Endothelial cell of umbilical vein (primary cell): ENCODE results near the gene RABGAP1. TPM values are rescaled to one million over a fixed set of nuclear protein-coding genes. Genes with fewer than 3 reads are reported as not detected.

Source experiments
- BruUV-seq: library from RNA; stranded (reverse); fragments of 400-500 nt; replicated peaks from 2 replicates; lab custom pipeline; 2021; lab: Mats Ljungman, UMichigan
- CTCF ChIA-PET: fragments of 300-600, 350-600 bp; sonication (Branson Sonifier 250); formaldehyde crosslinking; loops from one replicate; lab custom pipeline; 2021; ENCODE audit warnings: antibody characterized with exemption, inconsistent platforms; lab: Charles Lee
- POLR2A ChIA-PET: fragments of 300-600, 350-600 bp; sonication (Branson Sonifier 250); formaldehyde crosslinking; loops from one replicate; lab custom pipeline; 2021; ENCODE audit warnings: antibody characterized with exemption, inconsistent platforms; lab: Charles Lee
- DNase-seq: peaks from one replicate; pipeline ENCODE4 v3.0.0-alpha.2; 2011; ENCODE audit warnings: low read depth, low spot score
- FAIRE-seq: peaks from 2 replicates; lab custom pipeline; 2011; peaks lifted over from hg19 to GRCh38; lab: Jason Lieb, UNC
- H2AFZ ChIP-seq: 2 replicates; pipeline ENCODE4 v1.6.0; 2012; ENCODE audit warnings: low read depth, low read length, control low read depth, inconsistent platforms
- H3K27ac ChIP-seq: 2 replicates; pipeline ENCODE4 v1.5.1; 2011; ENCODE audit warnings: low read depth, mild to moderate bottlenecking, control low read depth, low read length, moderate library complexity; ENCODE audit not compliant: insufficient read depth
- H3K27me3 ChIP-seq, 2 experiments: 2 replicates each; pipeline versions ENCODE4 v1.6.0 to v1.6.1; 2011; ENCODE audit warnings: low read length in 2 of 2, mixed read lengths in 1 of 2; ENCODE audit not compliant: control insufficient read depth in 2 of 2, insufficient read depth in 2 of 2
- H3K36me3 ChIP-seq, 2 experiments: 2 replicates in 1 of 2; 3 replicates in 1 of 2; pipeline ENCODE4 v1.5.1; 2011; ENCODE audit warnings: low read length in 2 of 2, mild to moderate bottlenecking in 1 of 2, moderate library complexity in 1 of 2; ENCODE audit not compliant: control insufficient read depth in 2 of 2, insufficient read depth in 2 of 2; ENCODE audit errors: extremely low read depth in 1 of 2
- H3K4me1 ChIP-seq: 3 replicates; pipeline ENCODE4 v1.5.1; 2011; ENCODE audit warnings: mild to moderate bottlenecking, low read length; ENCODE audit not compliant: control insufficient read depth, insufficient read depth; ENCODE audit errors: extremely low read depth
- H3K4me2 ChIP-seq: 2 replicates; pipeline ENCODE4 v1.6.1; 2011; ENCODE audit warnings: low read length, control low read depth, mixed read lengths; ENCODE audit not compliant: insufficient read depth
- H3K4me3 ChIP-seq, 3 experiments: fragments of 200-600 bp in 1 of 3; sonication (generic), shearing (Covaris generic) in 1 of 3; replicated peaks in 1 of 3; 2 replicates each; pipeline ENCODE4 v1.5.1; 2011 to 2016; ENCODE audit warnings: control low read depth in 3 of 3, low read length in 3 of 3, mild to moderate bottlenecking in 2 of 3, inconsistent platforms in 1 of 3, low read depth in 1 of 3, moderate library complexity in 1 of 3; ENCODE audit not compliant: insufficient read depth in 1 of 3
- H3K79me2 ChIP-seq: 2 replicates; pipeline ENCODE4 v1.6.0; 2012; ENCODE audit warnings: low read length, inconsistent platforms; ENCODE audit not compliant: control insufficient read depth, insufficient read depth
- H3K9ac ChIP-seq: replicated peaks from 2 replicates; pipeline ENCODE3; 2011; ENCODE audit warnings: low read length, control low read depth; ENCODE audit not compliant: insufficient read depth; ENCODE audit errors: extremely low read depth
- H3K9me1 ChIP-seq: replicated peaks from 3 replicates; pipeline ENCODE4 v1.6.0; 2011; ENCODE audit warnings: mild to moderate bottlenecking, low read length; ENCODE audit not compliant: control insufficient read depth, insufficient read depth; ENCODE audit errors: extremely low read depth
- H3K9me3 ChIP-seq: replicated peaks from 2 replicates; pipeline ENCODE4 v1.5.1; 2012; ENCODE audit warnings: low read length, inconsistent platforms; ENCODE audit not compliant: control insufficient read depth, insufficient read depth
- H4K20me1 ChIP-seq: replicated peaks from 2 replicates; pipeline ENCODE3; 2011; ENCODE audit warnings: mild to moderate bottlenecking, low read length; ENCODE audit not compliant: control insufficient read depth, insufficient read depth; ENCODE audit errors: extremely low read depth
- EZH2 ChIP-seq: IDR thresholded peaks from 2 replicates; pipeline ENCODE4 v1.6.1; 2012; ENCODE audit warnings: borderline replicate concordance, low read depth, mild to moderate bottlenecking, moderate library complexity, low read length, inconsistent platforms; ENCODE audit not compliant: severe bottlenecking
- FOS ChIP-seq: IDR thresholded peaks from 2 replicates; pipeline ENCODE4 v1.6.1; 2011; ENCODE audit warnings: mild to moderate bottlenecking, low read length, moderate library complexity, borderline replicate concordance; ENCODE audit not compliant: insufficient read depth
- GATA2 ChIP-seq: IDR thresholded peaks from 2 replicates; pipeline ENCODE4 v1.7.0; 2011; ENCODE audit warnings: low read depth, mild to moderate bottlenecking, moderate library complexity, mixed read lengths, low read length; ENCODE audit not compliant: insufficient read length, insufficient read depth
- JUN ChIP-seq: IDR thresholded peaks from 2 replicates; pipeline ENCODE4 v1.6.1; 2011; ENCODE audit warnings: borderline replicate concordance, low read depth; ENCODE audit not compliant: insufficient read length, insufficient read depth
- MYC ChIP-seq: IDR thresholded peaks from one replicate; pipeline ENCODE4 v1.6.1; 2011; ENCODE audit warnings: mild to moderate bottlenecking, low read depth, low read length
- POLR2A ChIP-seq: IDR thresholded peaks from 2 replicates; pipeline ENCODE4 v1.6.1; 2012; ENCODE audit warnings: low read depth, mild to moderate bottlenecking, control low read depth, low read length
- POLR2AphosphoS5 ChIP-seq: IDR thresholded peaks from 2 replicates; pipeline ENCODE4 v1.6.1; 2012; ENCODE audit warnings: low read depth, mild to moderate bottlenecking, control low read depth, low read length, moderate library complexity; ENCODE audit not compliant: insufficient read depth
- dilution Hi-C: fragments of 300-500 bp; cut with MboI; formaldehyde crosslinking; loops from one replicate; pipeline ENCODE4 v1.15.0; 2019; ENCODE audit warnings: low sequenced_read_pairs; ENCODE audit not compliant: extremely low pct_ligation_motif_present
- intact Hi-C: fragments of 100-400 bp; cut with micrococcal nuclease; formaldehyde crosslinking; loops from one replicate; pipeline ENCODE4 v1.10.0; 2022
- polyA plus RNA-seq, 4 experiments: library from polyadenylated mRNA; depleted of rRNA in 3 of 4; stranded (reverse) in 3 of 4; unstranded in 1 of 4; fragments of >200 nt; gene quantifications; 2 replicates each; pipeline versions ENCODE4 v1.2.1 to v1.2.3, GENCODE V29; 2011 to 2012; ENCODE audit warnings: missing spikeins in 1 of 4
- total RNA-seq: library from RNA; stranded (reverse); gene quantifications from 2 replicates; pipeline ENCODE4 v1.2.3, GENCODE V29; 2021
- TF ChIP-seq, protein P1 (sequence below), 2 donors: IDR thresholded peaks; 1 replicate in 1 of 2; 2 replicates in 1 of 2; pipeline ENCODE4 v1.5.1; 2011; ENCODE audit warnings: low read length in 2 of 2, mild to moderate bottlenecking in 2 of 2, moderate library complexity in 2 of 2, control low read depth in 1 of 2, inconsistent platforms in 1 of 2, low read depth in 1 of 2; ENCODE audit not compliant: insufficient read depth in 1 of 2; ENCODE audit errors: extremely low read depth in 1 of 2
- TF ChIP-seq, protein P2 (sequence below): IDR thresholded peaks from 2 replicates; pipeline ENCODE4 v1.6.1; 2011; ENCODE audit not compliant: insufficient read depth, insufficient read length

Gene RABGAP1
- total and polyA plus RNA-seq, 2 donors (not counting 3 experiments of a cell fraction or from before 2014, with no cell fraction given) = 19.0 to 53.6 TPM

DNA sequence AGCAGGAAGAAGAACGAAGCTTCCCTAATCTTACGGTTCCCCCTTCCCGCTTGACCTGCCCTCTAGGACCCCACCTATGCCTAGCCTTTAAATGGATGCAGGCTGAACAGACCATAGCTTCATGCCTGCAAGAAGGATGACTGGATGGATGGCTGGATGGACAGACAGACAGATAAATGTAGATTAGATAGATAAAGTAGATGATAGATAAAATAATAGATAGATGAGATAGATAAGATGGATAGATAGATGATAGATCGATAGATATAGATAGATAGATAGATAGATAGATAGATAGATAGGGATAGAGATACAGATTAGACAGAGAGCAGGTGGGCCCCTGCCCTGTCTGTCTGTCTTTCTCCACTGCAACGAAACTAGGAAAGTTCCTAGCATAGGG is 164.7 kb downstream of the RABGAP1 start:
- Histone ChIP-seq H3K27me3 (no peaks in the 10 kb centered on the region), H3K9me1 (no peaks in the 10 kb centered on the region), H3K4me3 (no peak overlapping the region), H3K79me2 (no peaks in the 10 kb centered on the region), H3K9me3 (no peaks in the 10 kb centered on the region), H3K4me2 (no peak overlapping the region), H2AFZ (no peak overlapping the region), H3K36me3 (peaks cover 4 to 47% of the 10 kb centered on the region in 2 experiments), H3K9ac (no peak overlapping the region), H3K27ac (no peak overlapping the region), H3K4me1 (no peaks in the 10 kb centered on the region), H4K20me1 (no peaks in the 10 kb centered on the region)
- ChIA-PET CTCF (interaction anchor here (2.5 kb wide), 1 partner anchor 244 kb away, joined by 7 read pairs; no protein-coding TSS in a partner anchor), POLR2A (no interaction called here)
- intact Hi-C loops = no loop called here
- DNase-seq = no peak
- dilution Hi-C loops = no loop called here
- TF ChIP-seq MYC (no peak), JUN (no peak), EZH2 (no peak), FOS (no peak), POLR2A (no peak), GATA2 (no peak), POLR2AphosphoS5 (no peak)
- TF ChIP-seq, protein P1, sequence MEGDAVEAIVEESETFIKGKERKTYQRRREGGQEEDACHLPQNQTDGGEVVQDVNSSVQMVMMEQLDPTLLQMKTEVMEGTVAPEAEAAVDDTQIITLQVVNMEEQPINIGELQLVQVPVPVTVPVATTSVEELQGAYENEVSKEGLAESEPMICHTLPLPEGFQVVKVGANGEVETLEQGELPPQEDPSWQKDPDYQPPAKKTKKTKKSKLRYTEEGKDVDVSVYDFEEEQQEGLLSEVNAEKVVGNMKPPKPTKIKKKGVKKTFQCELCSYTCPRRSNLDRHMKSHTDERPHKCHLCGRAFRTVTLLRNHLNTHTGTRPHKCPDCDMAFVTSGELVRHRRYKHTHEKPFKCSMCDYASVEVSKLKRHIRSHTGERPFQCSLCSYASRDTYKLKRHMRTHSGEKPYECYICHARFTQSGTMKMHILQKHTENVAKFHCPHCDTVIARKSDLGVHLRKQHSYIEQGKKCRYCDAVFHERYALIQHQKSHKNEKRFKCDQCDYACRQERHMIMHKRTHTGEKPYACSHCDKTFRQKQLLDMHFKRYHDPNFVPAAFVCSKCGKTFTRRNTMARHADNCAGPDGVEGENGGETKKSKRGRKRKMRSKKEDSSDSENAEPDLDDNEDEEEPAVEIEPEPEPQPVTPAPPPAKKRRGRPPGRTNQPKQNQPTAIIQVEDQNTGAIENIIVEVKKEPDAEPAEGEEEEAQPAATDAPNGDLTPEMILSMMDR (IDR thresholded peaks at IDR 0.05; ENCODE audit: extremely low read depth in 1 of 2, insufficient read depth in 1 of 2, low read depth in 1 of 2, low read length in 2 of 2) = no peak
- TF ChIP-seq, protein P2, sequence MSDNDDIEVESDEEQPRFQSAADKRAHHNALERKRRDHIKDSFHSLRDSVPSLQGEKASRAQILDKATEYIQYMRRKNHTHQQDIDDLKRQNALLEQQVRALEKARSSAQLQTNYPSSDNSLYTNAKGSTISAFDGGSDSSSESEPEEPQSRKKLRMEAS = no peak
- FAIRE-seq = no peak
- BruUV-seq = no TSS peak
